ENCODE results near the gene ELMOD3. TPM values are rescaled to one million over a fixed set of nuclear protein-coding genes. Genes with fewer than 3 reads are reported as not detected.

ELMOD3 gene
- total RNA-seq, 4 donors from 2014 or later: 12.8 to 45.3 (median 21.0) TPM

DNA sequence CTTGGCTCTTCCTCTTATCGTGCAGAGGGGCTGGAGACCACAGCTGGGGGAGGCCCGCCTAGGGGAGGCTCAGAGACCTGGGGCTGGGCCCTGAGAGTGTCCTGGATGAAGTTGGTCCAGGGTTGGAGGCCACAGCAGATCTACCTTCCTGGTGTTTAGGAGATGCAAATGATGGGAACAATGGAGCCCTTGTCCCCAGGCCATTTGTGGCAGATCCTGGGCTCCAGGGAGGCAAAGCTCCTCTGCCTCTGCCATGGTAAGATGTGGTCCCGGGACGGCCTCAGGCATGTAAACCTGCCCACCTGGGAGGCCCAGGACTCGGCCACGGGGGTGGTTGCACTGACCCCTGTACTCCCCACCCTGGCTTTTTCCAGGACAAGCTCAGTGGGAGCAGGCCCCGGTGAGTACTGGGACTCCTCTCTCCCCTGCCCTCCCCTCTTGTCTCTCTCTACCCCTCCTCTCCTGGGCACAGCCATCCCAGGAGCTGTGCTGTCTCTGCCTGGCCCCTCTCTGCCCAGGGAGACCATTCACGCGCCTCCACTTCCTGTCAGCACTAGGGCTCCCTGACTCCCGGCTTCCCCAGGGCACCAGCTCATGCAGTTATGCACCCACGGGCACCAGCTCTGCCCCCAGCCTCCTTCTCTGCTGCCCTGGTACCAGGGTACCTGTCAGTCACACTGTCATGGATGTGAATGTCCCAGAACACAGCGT is 74.8 kb downstream of the ELMOD3 start:
- H3K27me3 ChIP-seq: no peaks in the 10 kb centered on the region
- TF ChIP-seq, protein P1, sequence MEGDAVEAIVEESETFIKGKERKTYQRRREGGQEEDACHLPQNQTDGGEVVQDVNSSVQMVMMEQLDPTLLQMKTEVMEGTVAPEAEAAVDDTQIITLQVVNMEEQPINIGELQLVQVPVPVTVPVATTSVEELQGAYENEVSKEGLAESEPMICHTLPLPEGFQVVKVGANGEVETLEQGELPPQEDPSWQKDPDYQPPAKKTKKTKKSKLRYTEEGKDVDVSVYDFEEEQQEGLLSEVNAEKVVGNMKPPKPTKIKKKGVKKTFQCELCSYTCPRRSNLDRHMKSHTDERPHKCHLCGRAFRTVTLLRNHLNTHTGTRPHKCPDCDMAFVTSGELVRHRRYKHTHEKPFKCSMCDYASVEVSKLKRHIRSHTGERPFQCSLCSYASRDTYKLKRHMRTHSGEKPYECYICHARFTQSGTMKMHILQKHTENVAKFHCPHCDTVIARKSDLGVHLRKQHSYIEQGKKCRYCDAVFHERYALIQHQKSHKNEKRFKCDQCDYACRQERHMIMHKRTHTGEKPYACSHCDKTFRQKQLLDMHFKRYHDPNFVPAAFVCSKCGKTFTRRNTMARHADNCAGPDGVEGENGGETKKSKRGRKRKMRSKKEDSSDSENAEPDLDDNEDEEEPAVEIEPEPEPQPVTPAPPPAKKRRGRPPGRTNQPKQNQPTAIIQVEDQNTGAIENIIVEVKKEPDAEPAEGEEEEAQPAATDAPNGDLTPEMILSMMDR (IDR thresholded peaks at IDR 0.05): no peak
- TF ChIP-seq POLR2A (IDR thresholded peaks at IDR 0.05): no peak
- H3K27ac ChIP-seq: no peak overlapping the region
- no peak overlapping the region for H3K4me3 ChIP-seq
- H3K9me3 ChIP-seq: no peaks in the 10 kb centered on the region
- no peaks in the 10 kb centered on the region for H3K36me3 ChIP-seq
- DNase-seq: no peak
- H3K4me1 ChIP-seq: no peaks in the 10 kb centered on the region
- intact Hi-C loops (cut with DNase I; ENCODE audit: low total_unique reads): no loop called here

DNA sequence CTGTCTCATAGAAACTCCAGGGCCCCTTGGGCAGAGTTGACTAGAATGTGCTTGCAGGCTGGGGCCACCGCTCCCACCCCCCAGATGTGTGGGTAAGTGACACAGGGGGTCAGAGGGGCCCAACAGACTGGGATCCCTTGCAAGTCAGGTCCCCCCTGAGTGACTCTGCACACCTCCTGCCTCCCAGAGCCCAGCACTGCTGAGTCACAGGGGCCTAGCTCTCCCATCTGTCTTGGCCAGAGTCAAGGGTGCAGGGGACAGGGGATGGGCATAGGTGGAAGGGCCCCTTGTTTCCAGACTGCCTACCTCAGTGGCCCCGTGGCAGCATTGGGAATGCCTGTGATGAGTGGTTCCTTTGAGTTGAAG is 75.3 kb downstream of the ELMOD3 start:
- Histone ChIP-seq H3K9me3 (no peaks in the 10 kb centered on the region), H3K27me3 (no peaks in the 10 kb centered on the region), H3K4me1 (no peaks in the 10 kb centered on the region), H3K36me3 (no peaks in the 10 kb centered on the region), H3K4me3 (no peak overlapping the region), H3K27ac (no peak overlapping the region)
- intact Hi-C loops (cut with DNase I; ENCODE audit: low total_unique reads): no loop called here
- no peak for TF ChIP-seq POLR2A (IDR thresholded peaks at IDR 0.05)
- no peak for DNase-seq

DNA sequence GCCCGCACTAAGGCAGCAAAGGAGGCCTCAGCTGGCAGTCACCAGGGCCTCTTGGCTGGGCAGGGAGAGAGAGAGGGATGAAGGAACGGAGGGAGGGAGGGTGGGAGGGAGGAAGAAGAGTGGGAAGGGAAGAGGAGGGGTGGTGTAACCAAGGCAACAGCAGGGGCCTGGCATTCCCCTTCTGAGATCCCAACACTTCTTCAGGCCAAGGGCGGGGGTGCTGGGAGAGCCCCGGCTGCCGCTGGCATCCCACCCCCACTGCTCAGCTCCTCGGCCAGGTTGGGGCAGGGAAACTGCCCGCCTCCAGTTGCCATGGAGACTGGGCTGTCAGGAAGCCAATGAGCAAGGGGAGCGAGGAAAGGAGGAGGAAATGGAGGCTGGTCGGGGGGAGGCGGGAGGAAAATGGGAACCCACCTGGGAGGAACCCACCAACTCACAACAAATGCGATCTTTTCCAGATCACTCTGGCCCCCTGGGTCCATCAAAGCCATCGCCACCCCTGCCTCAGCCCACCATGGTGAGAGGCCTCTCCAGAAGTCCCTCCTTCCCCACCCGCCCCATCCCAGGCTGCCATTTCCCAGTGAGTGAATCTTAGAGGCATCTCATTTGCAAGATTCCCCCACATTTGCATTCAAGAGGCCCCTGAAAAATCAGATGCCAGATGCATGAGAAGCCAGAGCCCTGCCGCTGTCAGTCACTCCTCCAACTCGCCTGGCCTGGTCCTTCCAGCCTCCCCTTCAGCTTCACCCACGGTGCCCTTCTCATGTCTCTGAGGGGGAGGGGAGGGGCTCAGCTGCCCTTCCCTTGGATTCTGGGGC is 76.4 kb downstream of the ELMOD3 start:
- intact Hi-C loops (cut with DNase I; ENCODE audit: low total_unique reads): no loop called here

DNA sequence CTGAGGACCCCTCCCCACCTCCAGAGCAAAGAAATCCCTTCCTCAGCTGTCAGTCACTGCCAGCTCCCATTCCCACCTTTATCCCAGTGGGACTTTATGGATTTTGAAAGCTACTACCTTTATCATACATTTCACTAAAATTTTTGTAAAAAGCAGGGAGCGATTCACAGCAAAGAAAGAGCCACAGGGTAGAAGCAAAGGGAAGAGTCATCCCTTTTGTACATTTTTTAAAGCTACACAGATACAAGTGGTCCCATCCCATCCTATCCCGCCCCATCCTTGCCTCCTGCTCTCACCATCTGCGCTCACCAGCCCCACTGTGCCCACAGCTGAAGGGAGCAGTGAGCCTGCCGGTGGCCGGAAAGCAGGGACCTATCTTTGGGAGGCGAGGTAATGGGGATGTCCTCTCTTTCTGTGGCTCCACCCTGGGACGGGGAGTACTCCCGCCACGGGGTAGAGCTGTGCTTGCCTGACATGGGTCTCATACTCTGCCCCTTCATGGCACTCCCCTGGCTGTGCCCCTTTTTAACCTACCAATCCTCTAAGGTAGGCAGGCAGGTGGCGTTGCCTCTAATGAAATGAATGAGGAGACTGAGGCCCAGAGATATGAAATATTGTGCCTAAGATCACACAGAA is 77.1 kb downstream of the ELMOD3 start:
- no peak for TF ChIP-seq POLR2A (IDR thresholded peaks at IDR 0.05)
- TF ChIP-seq, protein P1 (IDR thresholded peaks at IDR 0.05): no peak
- Histone ChIP-seq H3K36me3 (no peaks in the 10 kb centered on the region), H3K27ac (no peak overlapping the region), H3K27me3 (no peaks in the 10 kb centered on the region), H3K9me3 (no peaks in the 10 kb centered on the region), H3K4me3 (no peak overlapping the region), H3K4me1 (peaks cover 0 to 5% of the 10 kb centered on the region in 2 donors)
- intact Hi-C loops (cut with DNase I; ENCODE audit: low total_unique reads): no loop called here
- DNase-seq: no peak

More for the DNA sequence above, 76.4 kb downstream of the ELMOD3 start:
- H3K27me3 ChIP-seq: no peaks in the 10 kb centered on the region
- TF ChIP-seq, protein P1 (IDR thresholded peaks at IDR 0.05): no peak
- no peak for TF ChIP-seq POLR2A (IDR thresholded peaks at IDR 0.05)
- H3K27ac ChIP-seq: no peak overlapping the region
- no peaks in the 10 kb centered on the region for H3K4me1 ChIP-seq
- H3K36me3 ChIP-seq: no peaks in the 10 kb centered on the region
- no peaks in the 10 kb centered on the region for H3K9me3 ChIP-seq
- H3K4me3 ChIP-seq: no peak overlapping the region
- DNase-seq: no peak

DNA sequence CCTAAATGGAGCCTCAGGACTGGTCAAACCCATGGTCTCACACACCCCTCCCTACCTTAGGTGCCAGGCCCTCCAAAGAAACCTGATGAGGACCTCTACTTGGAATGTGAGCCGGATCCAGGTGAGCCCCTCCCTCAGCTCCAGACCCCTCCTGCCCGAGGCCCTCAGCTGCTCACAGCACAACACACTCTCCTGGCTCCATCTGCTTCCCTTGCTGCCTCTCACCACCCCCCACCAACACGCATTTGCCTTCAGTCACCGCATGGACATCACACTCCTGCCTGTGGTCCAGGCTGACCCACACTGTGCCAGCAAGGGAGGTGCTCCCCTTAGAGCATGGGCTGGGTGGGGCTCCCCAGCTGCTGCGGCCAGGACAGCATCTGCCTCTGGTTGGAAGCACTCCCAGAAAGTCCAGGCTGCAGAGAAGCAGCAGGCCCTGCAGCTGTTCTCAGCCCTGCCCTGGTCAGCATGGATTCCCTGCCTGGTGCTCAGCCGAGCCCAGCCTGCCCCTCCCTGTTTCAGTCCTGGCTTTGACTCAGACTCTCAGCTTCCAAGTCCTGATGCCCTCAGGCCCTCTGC is 79.0 kb downstream of the ELMOD3 start:
- no peak overlapping the region for H3K4me3 ChIP-seq
- no peaks in the 10 kb centered on the region for H3K27me3 ChIP-seq
- DNase-seq: peak; percentile 81 to 88
- H3K27ac ChIP-seq: peak overlapping the region; percentile 55 to 91
- H3K4me1 ChIP-seq: peaks cover 0 to 18% of the 10 kb centered on the region in 2 donors
- H3K9me3 ChIP-seq: no peaks in the 10 kb centered on the region
- intact Hi-C loops (cut with DNase I; ENCODE audit: low total_unique reads): no loop called here
- peak in 1 of 2 donors; percentile 14 for TF ChIP-seq POLR2A (IDR thresholded peaks at IDR 0.05)
- TF ChIP-seq, protein P1 (IDR thresholded peaks at IDR 0.05): no peak
- no peaks in the 10 kb centered on the region for H3K36me3 ChIP-seq
